Limb (tissue), 2 donors: ENCODE measurements around the gene FAM20B.

Experiments
- DNase-seq, 2 donors: peaks; one replicate each; pipeline ENCODE4 v3.0.0-alpha.2; 2016; ENCODE audit errors: extremely low spot score in 2 of 2

FAM20B gene

DNA sequence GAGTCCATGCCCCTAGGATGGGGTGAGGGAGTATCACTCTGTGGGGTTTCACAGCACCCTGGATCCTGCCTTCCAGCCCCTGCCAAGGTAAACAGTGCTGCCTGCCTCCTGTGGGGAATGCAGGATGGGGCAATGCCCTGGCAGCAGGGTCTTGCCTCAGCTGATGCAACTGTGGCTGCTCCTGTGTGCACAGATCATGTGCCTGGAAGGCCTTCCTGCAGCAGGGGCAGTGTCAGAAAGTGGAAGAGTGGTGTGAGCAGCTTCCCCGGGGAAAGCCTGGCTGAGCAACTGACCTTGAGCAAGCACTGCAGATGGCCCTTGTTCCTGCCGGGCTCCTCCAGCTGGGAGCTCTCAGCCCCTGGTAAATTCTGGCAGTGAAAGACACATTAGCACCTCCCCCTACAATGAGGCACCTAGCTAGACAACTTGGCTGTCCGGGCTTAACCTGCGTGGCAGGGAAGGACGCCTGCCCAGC, 66.0 kb downstream of the FAM20B start:
- DNase-seq: no peak

DNA sequence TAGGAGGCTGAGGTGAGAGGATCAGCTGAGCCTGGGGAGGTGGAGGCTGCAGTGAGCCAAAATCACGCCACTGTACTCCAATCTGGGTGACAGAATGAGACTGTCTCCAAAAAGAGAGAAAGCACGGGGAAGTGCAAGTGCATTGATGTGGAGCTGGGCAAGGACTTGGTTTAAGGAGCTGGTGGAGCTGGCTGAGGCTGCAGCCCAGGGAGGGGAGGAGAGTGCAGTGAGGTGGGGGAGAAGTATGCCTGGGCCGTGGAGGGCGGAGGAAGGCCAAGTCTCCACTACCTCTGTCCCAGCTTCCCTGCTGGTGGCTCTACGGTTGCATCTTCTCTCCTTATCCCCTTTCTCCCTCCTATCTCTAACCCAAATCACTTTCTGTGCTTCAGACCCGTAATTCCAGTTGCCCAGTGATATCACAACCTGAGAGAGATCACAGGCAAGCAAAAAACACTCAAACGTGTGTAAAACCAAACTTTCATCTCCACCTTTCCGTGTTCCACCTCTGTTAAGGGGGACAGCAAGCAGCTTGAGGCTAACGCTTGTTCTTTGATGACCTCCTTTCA, 67.3 kb downstream of the FAM20B start:
- no peak for DNase-seq

DNA sequence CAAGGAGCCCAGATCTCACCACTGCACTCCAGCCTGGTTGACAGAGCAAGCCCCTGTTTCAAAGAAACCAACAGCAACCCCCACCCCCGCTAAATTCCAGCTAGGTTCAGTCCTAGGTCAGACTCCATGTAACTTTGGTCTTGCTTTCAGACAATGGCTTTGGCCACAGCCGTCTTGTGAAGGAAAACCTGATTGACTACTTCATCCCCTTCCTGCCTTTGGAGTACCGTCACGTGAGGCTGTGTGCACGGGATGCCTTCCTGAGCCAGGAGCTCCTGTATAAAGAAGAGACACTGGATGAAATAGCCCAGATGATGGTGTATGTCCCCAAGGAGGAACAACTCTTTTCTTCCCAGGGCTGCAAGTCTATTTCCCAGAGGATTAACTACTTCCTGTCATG, 69.1 kb downstream of the FAM20B start:
- no peak for DNase-seq

DNA sequence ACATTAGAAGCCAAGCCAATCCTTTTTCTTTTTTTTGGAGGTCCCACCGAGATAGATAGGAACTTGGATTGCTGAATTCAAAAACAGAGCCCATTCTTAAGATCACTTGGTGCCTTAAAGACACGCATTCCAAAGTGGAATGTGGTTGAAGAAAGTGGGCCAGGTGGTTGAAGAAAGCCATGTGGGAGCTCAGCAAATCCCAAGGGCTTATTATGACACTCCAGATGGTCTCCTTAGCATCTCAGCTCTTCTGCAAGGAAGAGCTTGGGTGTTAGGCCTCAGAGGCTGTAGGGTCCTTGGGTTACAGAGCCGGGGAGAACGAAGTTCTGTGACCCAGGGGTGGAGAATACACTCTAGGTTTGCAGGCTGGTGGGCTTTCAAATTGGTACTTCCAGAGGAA, 69.7 kb downstream of the FAM20B start:
- no peak for DNase-seq

DNA sequence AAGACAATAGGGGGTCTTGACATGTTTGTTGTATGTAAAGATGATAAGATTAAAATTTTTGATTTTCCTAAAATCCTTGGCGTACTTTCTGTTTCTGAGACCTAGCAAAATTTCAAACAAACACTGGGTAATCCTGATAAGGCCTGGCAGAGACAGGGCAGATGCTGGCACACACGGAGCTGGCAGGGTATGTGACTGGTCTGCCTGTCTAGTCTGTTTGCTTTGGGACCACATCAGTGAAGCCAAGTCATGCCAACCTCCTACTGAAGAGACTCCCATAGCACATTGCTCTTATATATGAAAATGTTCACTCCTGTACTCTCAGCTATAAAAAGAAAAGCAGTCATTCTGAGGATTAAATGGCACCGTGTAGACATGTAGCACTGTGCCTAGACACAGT, 70.2 kb downstream of the FAM20B start:
- no peak for DNase-seq

DNA sequence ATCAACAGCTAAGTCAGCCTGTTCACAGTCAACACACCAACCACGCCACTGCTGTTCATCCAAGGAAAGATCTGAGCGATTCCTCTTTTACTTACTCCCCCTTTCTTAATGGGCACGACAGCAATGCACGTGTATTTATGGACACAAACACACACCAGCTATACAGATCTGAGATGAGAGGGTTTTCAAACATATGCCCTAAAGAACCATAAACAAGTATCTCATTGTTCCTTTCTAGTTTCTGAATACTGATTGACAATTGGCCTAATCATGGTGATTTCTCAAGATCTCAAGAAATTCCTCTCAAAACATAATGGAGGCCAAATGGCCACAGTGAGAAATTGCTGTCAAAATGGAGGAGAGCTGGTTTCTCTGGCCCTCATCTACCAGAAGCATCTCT, 74.2 kb downstream of the FAM20B start:
- DNase-seq: no peak

DNA sequence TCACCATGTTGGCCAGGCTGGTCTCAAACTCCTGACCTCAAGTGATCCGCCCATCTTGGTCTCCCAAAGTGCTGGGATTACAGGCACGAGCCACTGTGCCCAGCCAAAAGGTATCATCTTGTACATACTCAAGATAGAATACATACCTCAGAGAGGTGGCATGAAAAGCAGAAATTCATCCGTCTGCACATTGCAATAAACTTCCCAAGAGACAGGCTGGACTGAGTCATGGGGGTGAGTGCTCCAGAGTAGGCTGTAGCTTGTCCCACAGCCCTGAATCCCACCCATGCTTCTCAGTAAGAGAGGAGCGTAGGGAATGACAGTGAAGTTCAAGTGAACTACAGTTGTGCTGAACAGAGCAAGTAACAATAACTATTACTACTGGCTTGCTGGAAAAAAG, 75.9 kb downstream of the FAM20B start:
- DNase-seq: no peak

DNA sequence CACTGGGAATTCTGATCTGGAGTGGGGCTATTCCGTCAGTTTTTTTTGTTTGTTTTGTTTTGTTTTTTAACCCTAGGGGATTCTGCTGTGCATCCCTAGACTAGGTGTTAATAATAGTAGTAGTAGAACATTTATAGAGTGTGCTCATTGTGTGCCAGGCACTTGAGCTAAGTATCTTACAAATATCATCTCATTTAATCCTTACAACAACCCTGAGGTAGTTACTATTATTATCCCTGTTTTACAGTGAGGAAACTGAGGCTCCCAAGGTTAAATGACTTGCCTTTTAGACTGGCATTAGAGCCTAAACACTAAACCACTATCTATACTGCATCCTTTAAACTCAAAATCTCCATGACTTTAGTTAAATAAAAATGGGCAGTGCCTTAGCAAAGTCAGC, 78.3 kb downstream of the FAM20B start:
- no peak for DNase-seq

DNA sequence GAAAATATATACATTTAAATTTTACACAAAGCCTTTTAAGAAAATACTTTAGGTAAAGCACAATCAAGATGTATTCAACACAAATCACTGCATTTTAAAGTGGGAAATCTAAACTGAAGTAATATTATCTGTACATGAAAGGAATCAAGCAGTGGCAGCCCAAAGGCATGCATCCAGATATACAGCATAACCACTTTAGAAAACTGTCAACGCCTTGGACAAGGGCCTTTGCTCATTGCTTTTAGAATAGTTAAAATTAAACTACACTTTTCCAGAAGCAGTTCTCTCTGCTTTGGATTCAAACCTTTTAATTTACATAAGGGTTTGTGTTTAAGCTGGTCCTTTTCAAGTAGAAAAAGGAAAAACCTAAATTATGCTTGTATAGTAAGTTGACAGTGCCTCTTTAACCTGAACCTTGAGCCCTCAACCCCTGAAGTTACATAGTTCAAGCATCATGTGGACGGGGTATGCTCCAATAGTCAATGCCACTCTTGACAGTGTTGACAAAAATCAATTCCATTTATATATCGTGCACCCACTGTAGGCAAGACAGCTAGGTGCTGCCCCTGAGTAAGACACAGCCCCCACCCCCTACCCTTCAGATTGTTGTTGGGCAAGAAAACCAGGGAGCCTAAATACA, 79.0 kb downstream of the FAM20B start:
- no peak for DNase-seq

DNA sequence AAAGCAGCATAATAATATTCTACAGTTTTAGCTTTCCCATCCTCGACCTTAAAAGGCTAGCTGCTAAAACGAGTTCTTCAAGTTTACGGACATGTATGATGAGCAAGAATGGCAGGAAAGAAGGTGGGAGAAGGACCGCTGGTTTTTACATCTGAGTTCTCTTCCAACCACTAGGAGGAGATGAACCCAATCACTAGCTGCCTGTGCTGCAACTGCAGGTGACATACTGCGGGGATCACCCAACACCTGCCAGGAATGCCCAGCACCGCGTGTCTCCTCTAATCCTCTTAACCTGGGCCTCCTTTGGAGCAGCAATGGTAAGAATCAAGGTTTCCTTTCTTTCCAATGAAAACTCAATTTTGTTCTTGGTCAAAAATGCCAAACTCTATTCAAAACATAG, 79.7 kb downstream of the FAM20B start:
- no peak for DNase-seq

DNA sequence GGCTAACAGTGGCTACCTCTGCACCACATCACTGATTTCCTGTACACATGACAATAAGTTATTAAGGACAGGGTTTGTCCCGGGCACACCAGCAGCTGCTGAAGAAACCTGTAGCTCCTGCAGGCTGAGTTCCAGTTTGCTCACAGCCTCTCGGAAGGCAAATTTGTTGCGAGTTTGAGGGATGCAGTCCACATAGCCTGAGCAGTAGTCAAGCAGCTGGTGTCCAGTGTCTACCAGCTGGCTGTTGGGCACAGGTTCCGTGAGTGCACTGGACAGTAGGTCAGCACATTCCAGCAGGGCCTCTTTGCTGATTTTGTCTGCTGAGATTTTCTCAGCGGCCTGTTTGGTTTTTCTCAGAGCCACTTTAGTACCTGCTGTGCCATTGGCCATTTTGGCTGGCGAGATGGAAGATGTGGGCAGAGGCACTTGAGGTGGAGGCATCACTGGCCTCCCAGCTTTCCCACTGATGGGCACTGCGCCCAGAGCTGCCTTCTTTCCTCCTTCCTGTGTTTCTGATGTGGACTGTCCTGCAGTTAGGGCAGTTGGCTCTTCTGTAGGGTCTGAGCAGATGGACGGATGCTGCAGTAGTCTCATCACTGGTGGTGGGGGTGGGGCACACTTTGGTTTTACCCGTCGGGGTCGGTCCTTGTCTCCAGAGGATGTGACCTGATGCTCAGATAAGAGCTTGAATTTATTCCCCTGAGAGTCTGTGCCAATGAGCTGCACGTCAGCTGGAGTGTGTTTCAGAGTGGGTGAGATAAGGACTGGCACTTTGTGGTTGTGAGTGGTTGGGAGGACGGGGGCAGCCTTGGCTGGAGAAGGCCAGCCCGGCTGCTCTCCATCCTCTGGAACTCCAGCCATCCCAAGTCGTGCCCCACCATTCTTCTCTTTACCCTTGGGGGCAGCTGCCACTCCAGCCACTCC, 82.3 kb downstream of the FAM20B start:
- DNase-seq: no peak

DNA sequence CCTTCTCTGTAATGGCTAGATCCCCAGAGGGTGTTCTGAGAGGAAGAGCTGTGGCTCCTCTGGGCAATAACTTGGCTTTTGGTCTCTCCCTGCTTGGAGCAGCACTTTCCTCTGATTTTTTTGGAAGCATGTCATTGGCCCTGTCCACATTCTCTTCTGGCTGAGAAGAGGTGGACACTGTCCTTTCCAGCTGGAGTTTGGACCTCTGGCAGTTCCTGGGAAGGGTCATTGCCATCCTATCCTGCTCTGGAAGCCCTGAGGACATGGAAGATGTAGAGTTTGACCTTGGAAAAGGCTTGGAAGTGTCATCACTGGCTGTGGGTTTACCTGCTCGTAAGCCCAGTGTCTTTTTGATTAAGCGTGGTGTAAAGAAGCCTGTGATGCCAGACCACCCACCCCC, 83.0 kb downstream of the FAM20B start:
- no peak for DNase-seq

DNA sequence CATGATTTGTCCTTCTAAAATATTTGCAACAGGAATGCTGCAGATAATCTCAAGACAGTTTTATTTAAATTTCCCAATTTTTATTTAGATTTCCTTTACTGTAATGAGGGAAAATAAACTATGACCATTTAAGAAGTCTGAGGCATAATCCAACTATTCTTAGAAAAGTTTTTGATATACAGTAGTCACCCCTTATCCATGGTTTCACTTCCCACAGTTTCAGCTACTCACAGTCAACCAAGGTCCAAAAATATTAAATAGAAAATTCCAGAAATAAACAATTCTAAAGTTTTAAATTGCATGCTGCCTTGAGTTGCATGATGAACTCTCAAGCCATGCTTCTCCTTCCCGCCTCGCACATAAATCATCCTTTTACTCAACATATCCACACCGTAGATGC, 89.5 kb downstream of the FAM20B start:
- DNase-seq: no peak

DNA sequence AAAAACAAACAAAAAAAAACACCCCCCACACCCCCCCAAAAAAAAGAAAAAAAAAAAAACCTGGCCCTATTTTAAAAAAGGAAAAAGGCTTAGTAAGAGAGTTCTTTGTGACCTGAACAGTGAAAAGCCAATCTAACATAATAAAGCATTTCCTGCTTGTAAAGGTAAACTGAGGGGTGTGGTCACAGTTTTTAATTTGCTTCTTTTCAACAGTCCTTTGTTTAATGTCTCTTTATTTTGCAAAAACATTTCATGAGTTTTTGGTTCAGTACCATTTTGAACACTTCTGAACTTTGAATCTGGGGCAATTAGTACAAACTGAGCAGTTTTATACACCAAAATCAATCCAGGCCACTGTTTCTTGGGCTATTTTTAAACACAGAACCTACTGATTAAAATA, 93.8 kb downstream of the FAM20B start:
- DNase-seq: no peak

DNA sequence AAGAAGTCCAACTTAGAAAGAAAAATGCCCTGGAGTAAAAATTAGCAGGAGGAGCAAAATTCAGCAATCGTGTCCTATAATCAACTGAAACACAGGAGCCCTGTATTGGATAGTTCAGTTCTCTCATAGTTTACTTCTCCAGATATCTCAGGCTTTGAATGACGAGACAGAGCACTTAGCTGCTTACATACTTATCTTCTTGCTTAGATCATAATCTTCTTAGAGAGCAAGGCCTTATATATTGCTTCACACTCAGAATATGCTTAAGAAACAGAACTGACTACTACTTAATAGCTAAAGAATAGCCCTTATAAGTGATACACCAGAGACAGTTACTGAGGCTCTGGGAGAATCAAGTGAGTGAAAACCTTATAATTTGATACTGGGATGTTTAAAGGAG, 95.0 kb downstream of the FAM20B start:
- no peak for DNase-seq

DNA sequence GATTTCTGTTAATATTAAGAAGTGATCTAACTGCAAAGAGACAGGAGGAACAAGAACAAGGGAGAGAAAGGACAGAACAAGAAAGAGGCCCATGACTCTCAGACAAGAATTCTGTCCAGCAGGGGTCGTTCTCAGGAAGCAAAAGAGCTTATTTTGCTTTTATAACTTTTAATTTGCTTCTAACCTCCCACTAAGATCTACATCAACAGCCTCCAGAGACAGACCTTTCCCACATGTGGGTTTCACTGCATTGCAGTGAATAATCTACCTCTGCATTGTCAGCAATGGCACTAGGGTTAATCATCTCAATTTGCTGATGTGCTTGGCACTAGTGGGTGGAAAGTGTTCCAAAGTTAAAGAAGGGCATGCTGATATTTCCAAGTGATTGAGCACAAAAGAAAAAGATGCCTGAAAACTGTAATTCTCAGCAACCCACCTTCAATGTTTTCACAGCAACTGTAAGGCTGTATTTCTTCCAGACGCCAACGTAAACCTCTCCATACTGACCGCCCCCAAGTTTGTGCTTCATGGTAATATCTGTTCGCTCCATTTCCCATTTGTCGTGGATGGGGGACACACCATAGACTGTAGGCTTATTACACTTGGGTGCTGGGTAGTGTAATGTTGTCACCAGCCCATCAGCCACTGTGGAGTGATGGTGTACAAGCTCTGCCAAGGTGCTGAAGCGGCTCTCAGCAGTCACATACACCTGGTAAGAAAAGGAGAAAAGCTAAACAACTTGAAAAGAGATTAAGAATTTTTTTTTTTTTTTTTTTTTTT, 95.7 kb downstream of the FAM20B start:
- DNase-seq: peak in 1 of 2 donors; percentile 48

DNA sequence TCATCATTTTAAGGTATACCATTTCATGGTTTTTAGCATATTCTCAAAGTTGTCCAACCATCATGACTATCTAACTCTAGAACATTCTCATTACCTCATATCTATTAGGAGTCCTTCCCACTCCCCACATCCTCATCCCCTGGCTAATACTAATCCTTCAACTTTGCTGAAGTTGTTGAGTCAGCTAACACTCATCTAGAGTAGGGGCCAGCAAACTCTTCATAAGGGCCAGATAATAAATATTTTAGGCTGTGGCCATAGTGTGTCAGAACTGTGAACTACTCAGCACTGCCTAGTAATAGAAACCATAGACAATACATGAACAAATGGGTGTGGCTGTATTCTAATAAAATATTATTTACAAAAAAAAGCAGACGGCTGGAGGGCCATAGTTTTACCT, 99.2 kb downstream of the FAM20B start:
- DNase-seq: no peak
